Measurements from ENCODE around the gene LZTFL1. TPM values are rescaled to one million over a fixed set of nuclear protein-coding genes. Genes with fewer than 3 reads are reported as not detected.

LZTFL1 gene
- total and polyA plus RNA-seq, 2 donors = 13.8 to 39.1 TPM

- Histone ChIP-seq H3K4me3 (ENCODE audit: low read depth, low read length) (no peak overlapping the region), H3K4me1 (ENCODE audit: insufficient read depth) (no peaks in the 10 kb centered on the region), H3K27ac (ENCODE audit: low read depth) (no peak overlapping the region), H3K36me3 (ENCODE audit: insufficient read depth) (no peaks in the 10 kb centered on the region)
- WGBS = 77% methylated on average over 5 of the region's 5 CpGs
- no peak for DNase-seq (ENCODE audit: extremely low spot score)
These were observed 60.6 kb downstream of the LZTFL1 start for GRCh38 chr3:45781271-45781670.

- H3K36me3 ChIP-seq (ENCODE audit: insufficient read depth) = no peaks in the 10 kb centered on the region
- no peak overlapping the region for H3K27ac ChIP-seq (ENCODE audit: low read depth)
- H3K4me3 ChIP-seq (ENCODE audit: low read depth, low read length) = no peak overlapping the region
- 91% methylated on average over 35 of the region's 35 CpGs for WGBS
- no peak for DNase-seq (ENCODE audit: extremely low spot score)
- no peaks in the 10 kb centered on the region for H3K4me1 ChIP-seq (ENCODE audit: insufficient read depth)
These were observed 61.9 kb downstream of the LZTFL1 start for GRCh38 chr3:45779746-45780735.

GRCh38 chr3:45778761-45779201 lies 63.1 kb downstream of the LZTFL1 start:
- Histone ChIP-seq H3K27ac (ENCODE audit: low read depth) (no peak overlapping the region), H3K4me1 (ENCODE audit: insufficient read depth) (no peaks in the 10 kb centered on the region), H3K4me3 (ENCODE audit: low read depth, low read length) (no peak overlapping the region), H3K36me3 (ENCODE audit: insufficient read depth) (no peaks in the 10 kb centered on the region)
- WGBS = 70% methylated on average over 3 of the region's 3 CpGs
- DNase-seq (ENCODE audit: extremely low spot score) = no peak

- H3K4me1 ChIP-seq (ENCODE audit: insufficient read depth) = no peaks in the 10 kb centered on the region
- H3K4me3 ChIP-seq (ENCODE audit: low read depth, low read length) = no peak overlapping the region
- WGBS = 88% methylated on average over 11 of the region's 11 CpGs
- no peak for DNase-seq (ENCODE audit: extremely low spot score)
- H3K36me3 ChIP-seq (ENCODE audit: insufficient read depth) = no peaks in the 10 kb centered on the region
- H3K27ac ChIP-seq (ENCODE audit: low read depth) = no peak overlapping the region
These were observed 64.1 kb downstream of the LZTFL1 start for GRCh38 chr3:45777746-45778386.

GRCh38 chr3:45777111-45777745 lies 64.7 kb downstream of the LZTFL1 start:
- no peaks in the 10 kb centered on the region for H3K36me3 ChIP-seq (ENCODE audit: insufficient read depth)
- no peak overlapping the region for H3K27ac ChIP-seq (ENCODE audit: low read depth)
- no peak overlapping the region for H3K4me3 ChIP-seq (ENCODE audit: low read depth, low read length)
- DNase-seq (ENCODE audit: extremely low spot score) = no peak
- no peaks in the 10 kb centered on the region for H3K4me1 ChIP-seq (ENCODE audit: insufficient read depth)
- WGBS = 86% methylated on average over 8 of the region's 8 CpGs

- WGBS = 58% methylated on average over 8 of the region's 8 CpGs
- no peaks in the 10 kb centered on the region for H3K4me1 ChIP-seq (ENCODE audit: insufficient read depth)
- peak; percentile 33 for DNase-seq (ENCODE audit: extremely low spot score)
- H3K27ac ChIP-seq (ENCODE audit: low read depth) = no peak overlapping the region
- H3K36me3 ChIP-seq (ENCODE audit: insufficient read depth) = no peaks in the 10 kb centered on the region
- H3K4me3 ChIP-seq (ENCODE audit: low read depth, low read length) = no peak overlapping the region
These were observed 65.3 kb downstream of the LZTFL1 start for GRCh38 chr3:45776611-45777010.

GRCh38 chr3:45776301-45776595 lies 65.7 kb downstream of the LZTFL1 start:
- Histone ChIP-seq H3K27ac (ENCODE audit: low read depth) (no peak overlapping the region), H3K36me3 (ENCODE audit: insufficient read depth) (no peaks in the 10 kb centered on the region), H3K4me1 (ENCODE audit: insufficient read depth) (no peaks in the 10 kb centered on the region), H3K4me3 (ENCODE audit: low read depth, low read length) (no peak overlapping the region)
- 69% methylated on average over 3 of the region's 3 CpGs for WGBS
- no peak for DNase-seq (ENCODE audit: extremely low spot score)

GRCh38 chr3:45775571-45776300 lies 66.2 kb downstream of the LZTFL1 start:
- H3K4me1 ChIP-seq (ENCODE audit: insufficient read depth) = no peaks in the 10 kb centered on the region
- DNase-seq (ENCODE audit: extremely low spot score) = no peak
- no peak overlapping the region for H3K4me3 ChIP-seq (ENCODE audit: low read depth, low read length)
- 88% methylated on average over 17 of the region's 17 CpGs for WGBS
- no peaks in the 10 kb centered on the region for H3K36me3 ChIP-seq (ENCODE audit: insufficient read depth)
- no peak overlapping the region for H3K27ac ChIP-seq (ENCODE audit: low read depth)

- Histone ChIP-seq H3K4me3 (ENCODE audit: low read depth, low read length) (no peak overlapping the region), H3K36me3 (ENCODE audit: insufficient read depth) (no peaks in the 10 kb centered on the region), H3K27ac (ENCODE audit: low read depth) (no peak overlapping the region), H3K4me1 (ENCODE audit: insufficient read depth) (no peaks in the 10 kb centered on the region)
- WGBS = 79% methylated on average over 8 of the region's 8 CpGs
- DNase-seq (ENCODE audit: extremely low spot score) = no peak
These were observed 67.1 kb downstream of the LZTFL1 start for GRCh38 chr3:45774581-45775521.

GRCh38 chr3:45773714-45774449 lies 68.0 kb downstream of the LZTFL1 start:
- Histone ChIP-seq H3K4me3 (ENCODE audit: low read depth, low read length) (no peak overlapping the region), H3K27ac (ENCODE audit: low read depth) (no peak overlapping the region), H3K36me3 (ENCODE audit: insufficient read depth) (no peaks in the 10 kb centered on the region), H3K4me1 (ENCODE audit: insufficient read depth) (no peaks in the 10 kb centered on the region)
- DNase-seq (ENCODE audit: extremely low spot score) = no peak
- WGBS = 49% methylated on average over 7 of the region's 7 CpGs
